ENCODE data around the gene SUN2. TPM values are rescaled to one million over a fixed set of nuclear protein-coding genes. Genes with fewer than 3 reads are reported as not detected.

Gene SUN2
- total and polyA plus RNA-seq, 2 of the 13 experiments (the other 11 are each of a cell fraction or from before 2014, with no cell fraction given): 45.6 to 56.6 TPM

GRCh38 chr22:38737302-38738060 is 18.3 kb downstream of the SUN2 start:
- Histone ChIP-seq H3K4me2 (ENCODE audit: low read depth, low read length) (no peak overlapping the region), H3K79me2 (ENCODE audit: insufficient read depth, low read length) (no peaks in the 10 kb centered on the region), H4K20me1 (ENCODE audit: insufficient read depth, low read length) (0 out of 2 replicates have a peak, but pooled peaks cover 6% of the 10 kb centered on the region), H2AFZ (ENCODE audit: low read length) (no peak overlapping the region), H3K27me3 (ENCODE audit: control insufficient read depth in 1 of 2, insufficient read depth in 2 of 2, low read length in 2 of 2) (no peaks in the 10 kb centered on the region; a peak in 1 of 5 replicates), H3K9ac (ENCODE audit: insufficient read depth, low read depth, low read length) (no peak overlapping the region), H3K36me3 (replicated peaks in 1 of 2; ENCODE audit: control insufficient read depth in 1 of 2, insufficient read depth in 2 of 2, low read length in 2 of 2) (peaks cover 47 to 70% of the 10 kb centered on the region in 2 experiments), H3K4me3 (replicated peaks in 1 of 3; ENCODE audit: insufficient read depth in 1 of 3, low read depth in 2 of 3, low read length in 3 of 3) (no peak overlapping the region), H3K9me3 (ENCODE audit: low read length) (no peaks in the 10 kb centered on the region), H3K4me1 (ENCODE audit: insufficient read depth, low read length) (peaks cover 11% of the 10 kb centered on the region), H3K27ac (ENCODE audit: extremely low read length, insufficient read depth, low read length) (no peak overlapping the region)
- 92% methylated on average over 19 of the region's 21 CpGs for WGBS (ENCODE audit: low lambda C conversion rate)
- BruUV-seq (replicated peaks): no TSS peak
- no peak for FAIRE-seq
- intact Hi-C loops (cut with micrococcal nuclease; ENCODE audit: unreplicated experiment): no loop called here
- DNase-seq (ENCODE audit: low spot score): no peak
- ATAC-seq: no peak
- ChIA-PET POLR2A (interaction anchor here (1.0 to 1.3 kb wide), 3 partner anchors 10 to 32 kb away, joined by 3 to 5 read pairs (median 4); partner anchors contain the start of gene GTPBP1), CTCF (ENCODE audit: low intra/inter-chr PET ratio, low total read pairs) (no interaction called here)
- TF ChIP-seq ZNF407 (CRISPR knock-in tag; IDR thresholded peaks at IDR 0.05; ENCODE audit: not compliant biosample characterization) (no peak), ZNF577 (CRISPR knock-in tag; IDR thresholded peaks at IDR 0.05; ENCODE audit: borderline replicate concordance, low read depth) (no peak), PHF20 (CRISPR knock-in tag; IDR thresholded peaks at IDR 0.05) (no peak), ZBTB39 (CRISPR knock-in tag; IDR thresholded peaks at IDR 0.05) (no peak), AGO2 (optimal IDR thresholded peaks at IDR 0.05; ENCODE audit: low read depth, low read length) (peak; percentile 38), ZNF562 (CRISPR knock-in tag; IDR thresholded peaks at IDR 0.05; ENCODE audit: borderline replicate concordance) (no peak), POLR2G (IDR thresholded peaks at IDR 0.05; ENCODE audit: low read depth, low read length) (peak; percentile 48; the same call in 1 of the 2 replicates), ZNF3 (CRISPR knock-in tag; IDR thresholded peaks at IDR 0.05) (no peak)
- in situ Hi-C loops (cut with HindIII; ENCODE audit: extremely low pct_ligation_motif_present, low pct_unique_long_range_greater_than_20kb): no loop called here

Data from HepG2 (cell line).